ENCODE data around the gene SLC44A5.
"Not testable (repeated sequence)": the region's sequence is repeated elsewhere in the genome, so short reads cannot be mapped to it uniquely, and the experiment has no call there.

Gene SLC44A5

GRCh38 chr1:75519651-75520427 lies 91.1 kb downstream of the SLC44A5 start:
- no peak for DNase-seq

- DNase-seq = no peak
Observed at GRCh38 chr1:75518686-75519085, 92.2 kb downstream of the SLC44A5 start.

GRCh38 chr1:75514270-75514669 lies 96.6 kb downstream of the SLC44A5 start:
- no peak for DNase-seq

GRCh38 chr1:75506976-75507375 lies 103.9 kb downstream of the SLC44A5 start:
- DNase-seq = no peak

GRCh38 chr1:75503221-75503974 lies 107.5 kb downstream of the SLC44A5 start:
- DNase-seq = no peak

- no peak for DNase-seq
Observed at GRCh38 chr1:75502776-75503175, 108.1 kb downstream of the SLC44A5 start.

- DNase-seq = no peak
Observed at GRCh38 chr1:75501577-75502295, 109.2 kb downstream of the SLC44A5 start.

- DNase-seq = no peak
Observed at GRCh38 chr1:75492011-75492410, 118.9 kb downstream of the SLC44A5 start.

- no peak for DNase-seq
Observed at GRCh38 chr1:75487399-75487798, 123.5 kb downstream of the SLC44A5 start.

- no peak for DNase-seq
Observed at GRCh38 chr1:75484789-75485188, 126.1 kb downstream of the SLC44A5 start.

GRCh38 chr1:75482951-75483350 lies 128.0 kb downstream of the SLC44A5 start:
- no peak for DNase-seq

- DNase-seq = not testable (repeated sequence)
Observed at GRCh38 chr1:75476486-75476885, 134.4 kb downstream of the SLC44A5 start.

GRCh38 chr1:75475696-75476095 lies 135.2 kb downstream of the SLC44A5 start:
- DNase-seq = no peak

GRCh38 chr1:75472971-75473603 lies 137.8 kb downstream of the SLC44A5 start:
- no peak for DNase-seq

- no peak for DNase-seq
Observed at GRCh38 chr1:75472089-75472970, 138.6 kb downstream of the SLC44A5 start.

GRCh38 chr1:75471252-75471651 lies 139.7 kb downstream of the SLC44A5 start:
- DNase-seq = no peak

- no peak for DNase-seq
Observed at GRCh38 chr1:75470448-75470847, 140.5 kb downstream of the SLC44A5 start.

- no peak for DNase-seq
Observed at GRCh38 chr1:75469586-75470173, 141.2 kb downstream of the SLC44A5 start.

GRCh38 chr1:75461808-75462325 lies 149.0 kb downstream of the SLC44A5 start:
- no peak for DNase-seq

- DNase-seq = no peak
Observed at GRCh38 chr1:75449998-75450397, 160.9 kb downstream of the SLC44A5 start.

GRCh38 chr1:75444220-75444619 lies 166.7 kb downstream of the SLC44A5 start:
- DNase-seq = no peak
